ENCODE measurements around the gene RYR1.
"Not testable (repeated sequence)": the region's sequence is repeated elsewhere in the genome, so short reads cannot be mapped to it uniquely, and the experiment has no call there.

The RYR1 gene

GRCh38 chr19:38564981-38565690 is 131.6 kb downstream of the RYR1 start:
- Histone ChIP-seq H3K4me3 (ENCODE audit: low read length) (no peak overlapping the region), H3K27me3 (ENCODE audit: control insufficient read depth, insufficient read depth, low read length) (peaks cover 8% of the 10 kb centered on the region), H3K9ac (ENCODE audit: low read length) (no peak overlapping the region), H3K27ac (ENCODE audit: low read depth, low read length) (no peak overlapping the region), H3K4me1 (ENCODE audit: control insufficient read depth, insufficient read depth, low read length) (no peaks in the 10 kb centered on the region), H3K36me3 (ENCODE audit: control insufficient read depth, insufficient read depth, low read length) (no peaks in the 10 kb centered on the region)

DNA sequence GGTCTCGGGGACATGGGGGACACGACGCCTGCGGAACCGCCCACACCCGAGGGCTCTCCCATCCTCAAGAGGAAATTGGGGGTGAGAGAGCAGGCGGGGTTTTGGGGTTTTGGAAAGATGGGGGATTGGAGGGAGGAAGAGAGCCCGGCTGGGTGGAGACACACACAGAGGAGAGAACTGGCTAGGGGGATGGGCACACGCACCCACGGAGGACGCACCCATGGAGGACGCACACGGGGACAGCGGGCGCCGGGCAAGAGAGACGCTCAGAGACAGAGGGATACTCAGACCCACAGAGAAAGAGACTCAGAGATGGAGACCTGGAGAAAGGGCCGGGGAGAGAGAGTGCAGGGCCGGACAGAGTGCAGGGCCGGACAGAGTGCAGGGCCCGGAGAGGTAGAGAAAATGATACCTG is 132.2 kb downstream of the RYR1 start:
- peaks cover 8% of the 10 kb centered on the region for H3K27me3 ChIP-seq (ENCODE audit: control insufficient read depth, insufficient read depth, low read length)
- H3K9ac ChIP-seq (ENCODE audit: low read length) = no peak overlapping the region
- H3K4me1 ChIP-seq (ENCODE audit: control insufficient read depth, insufficient read depth, low read length) = no peaks in the 10 kb centered on the region
- H3K36me3 ChIP-seq (ENCODE audit: control insufficient read depth, insufficient read depth, low read length) = no peaks in the 10 kb centered on the region
- no peak overlapping the region for H3K27ac ChIP-seq (ENCODE audit: low read depth, low read length)
- H3K4me3 ChIP-seq (ENCODE audit: low read length) = no peak overlapping the region

- Histone ChIP-seq H3K27ac (ENCODE audit: low read depth, low read length) (no peak overlapping the region), H3K36me3 (ENCODE audit: control insufficient read depth, insufficient read depth, low read length) (no peaks in the 10 kb centered on the region), H3K9ac (ENCODE audit: low read length) (no peak overlapping the region), H3K27me3 (ENCODE audit: control insufficient read depth, insufficient read depth, low read length) (no peaks in the 10 kb centered on the region), H3K4me3 (ENCODE audit: low read length) (no peak overlapping the region), H3K4me1 (ENCODE audit: control insufficient read depth, insufficient read depth, low read length) (no peaks in the 10 kb centered on the region)
Observed at GRCh38 chr19:38569368-38569983, 136.0 kb downstream of the RYR1 start.

- H3K4me1 ChIP-seq (ENCODE audit: control insufficient read depth, insufficient read depth, low read length) = no peaks in the 10 kb centered on the region
- no peaks in the 10 kb centered on the region for H3K36me3 ChIP-seq (ENCODE audit: control insufficient read depth, insufficient read depth, low read length)
Observed at GRCh38 chr19:38571682-38572081, 138.2 kb downstream of the RYR1 start.

GRCh38 chr19:38577826-38578225 is 144.3 kb downstream of the RYR1 start:
- Histone ChIP-seq H3K27me3 (ENCODE audit: control insufficient read depth, insufficient read depth, low read length) (no peaks in the 10 kb centered on the region), H3K9ac (ENCODE audit: low read length) (no peak overlapping the region), H3K27ac (ENCODE audit: low read depth, low read length) (no peak overlapping the region), H3K36me3 (ENCODE audit: control insufficient read depth, insufficient read depth, low read length) (no peaks in the 10 kb centered on the region), H3K4me1 (ENCODE audit: control insufficient read depth, insufficient read depth, low read length) (no peaks in the 10 kb centered on the region), H3K4me3 (ENCODE audit: low read length) (no peak overlapping the region)

More at GRCh38 chr19:38571682-38572081, 138.2 kb downstream of the RYR1 start:
- Histone ChIP-seq H3K27ac (ENCODE audit: low read depth, low read length) (no peak overlapping the region), H3K4me3 (ENCODE audit: low read length) (no peak overlapping the region), H3K27me3 (ENCODE audit: control insufficient read depth, insufficient read depth, low read length) (no peaks in the 10 kb centered on the region), H3K9ac (ENCODE audit: low read length) (no peak overlapping the region)

- H3K4me1 ChIP-seq (ENCODE audit: control insufficient read depth, insufficient read depth, low read length); H3K27me3 ChIP-seq (ENCODE audit: control insufficient read depth, insufficient read depth, low read length); H3K9ac ChIP-seq (ENCODE audit: low read length); H3K4me3 ChIP-seq (ENCODE audit: low read length); H3K27ac ChIP-seq (ENCODE audit: low read depth, low read length); H3K36me3 ChIP-seq (ENCODE audit: control insufficient read depth, insufficient read depth, low read length): not testable (repeated sequence)
Observed at GRCh38 chr19:38579304-38579703, 145.8 kb downstream of the RYR1 start.

DNA sequence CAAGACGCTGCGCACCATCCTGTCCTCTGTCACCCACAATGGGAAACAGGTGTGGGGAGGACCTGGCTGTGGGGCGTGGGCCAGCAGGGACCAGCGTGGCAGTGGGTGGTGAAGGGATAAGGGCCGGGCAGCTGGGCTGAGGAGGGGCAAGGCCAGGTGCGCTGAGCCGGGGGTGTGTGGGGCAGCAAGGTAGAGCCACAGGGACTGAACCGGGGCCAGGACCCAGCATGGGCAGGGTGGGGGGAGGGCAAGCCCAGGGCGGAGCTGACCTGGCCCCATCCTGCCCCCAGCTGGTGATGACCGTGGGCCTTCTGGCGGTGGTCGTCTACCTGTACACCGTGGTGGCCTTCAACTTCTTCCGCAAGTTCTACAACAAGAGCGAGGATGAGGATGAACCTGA is 146.6 kb downstream of the RYR1 start:
- Histone ChIP-seq H3K27me3 (ENCODE audit: control insufficient read depth, insufficient read depth, low read length) (no peaks in the 10 kb centered on the region), H3K36me3 (ENCODE audit: control insufficient read depth, insufficient read depth, low read length) (no peaks in the 10 kb centered on the region), H3K27ac (ENCODE audit: low read depth, low read length) (no peak overlapping the region), H3K4me1 (ENCODE audit: control insufficient read depth, insufficient read depth, low read length) (no peaks in the 10 kb centered on the region), H3K4me3 (ENCODE audit: low read length) (no peak overlapping the region), H3K9ac (ENCODE audit: low read length) (no peak overlapping the region)

DNA sequence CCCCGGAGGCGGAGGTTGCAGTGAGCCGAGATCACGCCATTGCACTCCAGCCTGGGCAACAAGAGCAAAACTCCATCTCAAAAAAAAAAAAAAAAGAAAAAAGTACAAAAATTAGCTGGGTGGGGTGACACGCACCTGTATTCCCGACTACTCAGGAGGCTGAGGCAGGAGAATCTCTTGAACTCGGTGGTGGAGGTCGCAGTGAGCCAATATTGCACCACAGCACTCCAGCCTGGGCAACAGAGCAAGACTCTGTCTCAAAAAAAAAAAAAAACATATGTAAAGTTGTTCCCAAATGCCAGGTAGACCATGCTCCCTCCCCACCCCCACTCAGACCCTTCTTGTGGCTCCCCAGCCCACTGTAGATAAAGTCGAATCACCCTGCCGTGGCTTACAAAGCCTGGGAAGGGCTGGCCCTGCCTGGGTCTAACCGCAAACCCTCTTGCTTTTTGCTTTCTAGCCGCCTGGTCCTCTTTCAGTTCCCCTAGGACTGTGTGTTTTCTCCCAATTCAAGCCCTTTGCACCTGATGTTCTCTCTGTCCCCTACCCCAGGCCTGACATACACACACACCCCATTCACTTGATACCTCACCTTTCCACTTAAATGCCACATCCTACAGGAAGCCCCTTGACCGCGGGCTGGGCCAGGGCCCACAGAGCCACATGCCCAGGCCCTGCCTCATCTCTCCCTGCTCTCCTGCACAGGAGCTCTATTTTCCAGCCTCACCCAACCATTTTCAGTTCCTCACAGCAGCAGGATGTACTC is 149.9 kb downstream of the RYR1 start:
- H3K27ac ChIP-seq (ENCODE audit: low read depth, low read length) = no peak overlapping the region
- no peaks in the 10 kb centered on the region for H3K27me3 ChIP-seq (ENCODE audit: control insufficient read depth, insufficient read depth, low read length)
- H3K36me3 ChIP-seq (ENCODE audit: control insufficient read depth, insufficient read depth, low read length) = no peaks in the 10 kb centered on the region
- no peak overlapping the region for H3K9ac ChIP-seq (ENCODE audit: low read length)
- no peaks in the 10 kb centered on the region for H3K4me1 ChIP-seq (ENCODE audit: control insufficient read depth, insufficient read depth, low read length)
- no peak overlapping the region for H3K4me3 ChIP-seq (ENCODE audit: low read length)

GRCh38 chr19:38583985-38584305 is 150.5 kb downstream of the RYR1 start:
- Histone ChIP-seq H3K36me3 (ENCODE audit: control insufficient read depth, insufficient read depth, low read length) (no peaks in the 10 kb centered on the region), H3K27me3 (ENCODE audit: control insufficient read depth, insufficient read depth, low read length) (no peaks in the 10 kb centered on the region), H3K4me1 (ENCODE audit: control insufficient read depth, insufficient read depth, low read length) (no peaks in the 10 kb centered on the region), H3K4me3 (ENCODE audit: low read length) (no peak overlapping the region), H3K27ac (ENCODE audit: low read depth, low read length) (no peak overlapping the region), H3K9ac (ENCODE audit: low read length) (no peak overlapping the region)

GRCh38 chr19:38587562-38587961 is 154.1 kb downstream of the RYR1 start:
- Histone ChIP-seq H3K4me1 (ENCODE audit: control insufficient read depth, insufficient read depth, low read length) (no peaks in the 10 kb centered on the region), H3K9ac (ENCODE audit: low read length) (no peak overlapping the region), H3K4me3 (ENCODE audit: low read length) (no peak overlapping the region), H3K27me3 (ENCODE audit: control insufficient read depth, insufficient read depth, low read length) (no peaks in the 10 kb centered on the region), H3K27ac (ENCODE audit: low read depth, low read length) (no peak overlapping the region), H3K36me3 (ENCODE audit: control insufficient read depth, insufficient read depth, low read length) (no peaks in the 10 kb centered on the region)

- Histone ChIP-seq H3K9ac (ENCODE audit: low read length) (no peak overlapping the region), H3K27ac (ENCODE audit: low read depth, low read length) (no peak overlapping the region), H3K36me3 (ENCODE audit: control insufficient read depth, insufficient read depth, low read length) (no peaks in the 10 kb centered on the region), H3K4me1 (ENCODE audit: control insufficient read depth, insufficient read depth, low read length) (no peaks in the 10 kb centered on the region), H3K4me3 (ENCODE audit: low read length) (no peak overlapping the region), H3K27me3 (ENCODE audit: control insufficient read depth, insufficient read depth, low read length) (no peaks in the 10 kb centered on the region)
Observed at GRCh38 chr19:38588041-38588440, 154.6 kb downstream of the RYR1 start.

DNA sequence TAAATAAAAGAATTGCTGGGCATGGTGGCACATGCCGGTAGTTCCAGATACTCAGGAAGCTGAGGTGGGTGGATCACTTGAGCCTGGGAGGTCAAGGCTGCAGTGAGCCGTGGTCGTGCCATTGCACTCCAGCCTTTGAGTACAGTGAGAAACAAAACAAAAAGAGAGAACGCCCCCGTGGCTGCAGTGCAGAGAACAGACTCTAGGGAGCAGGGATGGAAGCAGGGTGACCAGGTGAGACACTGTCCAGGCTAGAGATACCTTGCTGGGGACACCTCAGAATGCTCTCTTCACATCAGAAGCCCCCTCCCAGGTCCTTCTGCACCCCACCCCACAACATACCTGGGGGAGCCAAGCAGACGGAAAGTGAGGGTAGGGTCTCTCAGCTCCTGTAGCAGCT is 159.4 kb downstream of the RYR1 start:
- no peak overlapping the region for H3K27ac ChIP-seq (ENCODE audit: low read depth, low read length)
- H3K27me3 ChIP-seq (ENCODE audit: control insufficient read depth, insufficient read depth, low read length) = no peaks in the 10 kb centered on the region

More for the DNA sequence above, 159.4 kb downstream of the RYR1 start:
- H3K4me3 ChIP-seq (ENCODE audit: low read length) = no peak overlapping the region
- no peaks in the 10 kb centered on the region for H3K4me1 ChIP-seq (ENCODE audit: control insufficient read depth, insufficient read depth, low read length)
- H3K36me3 ChIP-seq (ENCODE audit: control insufficient read depth, insufficient read depth, low read length) = no peaks in the 10 kb centered on the region
- no peak overlapping the region for H3K9ac ChIP-seq (ENCODE audit: low read length)

Measured in rectal smooth muscle tissue (tissue), 1 donor.